ENCODE results near the gene GPRC5D.

DNA sequence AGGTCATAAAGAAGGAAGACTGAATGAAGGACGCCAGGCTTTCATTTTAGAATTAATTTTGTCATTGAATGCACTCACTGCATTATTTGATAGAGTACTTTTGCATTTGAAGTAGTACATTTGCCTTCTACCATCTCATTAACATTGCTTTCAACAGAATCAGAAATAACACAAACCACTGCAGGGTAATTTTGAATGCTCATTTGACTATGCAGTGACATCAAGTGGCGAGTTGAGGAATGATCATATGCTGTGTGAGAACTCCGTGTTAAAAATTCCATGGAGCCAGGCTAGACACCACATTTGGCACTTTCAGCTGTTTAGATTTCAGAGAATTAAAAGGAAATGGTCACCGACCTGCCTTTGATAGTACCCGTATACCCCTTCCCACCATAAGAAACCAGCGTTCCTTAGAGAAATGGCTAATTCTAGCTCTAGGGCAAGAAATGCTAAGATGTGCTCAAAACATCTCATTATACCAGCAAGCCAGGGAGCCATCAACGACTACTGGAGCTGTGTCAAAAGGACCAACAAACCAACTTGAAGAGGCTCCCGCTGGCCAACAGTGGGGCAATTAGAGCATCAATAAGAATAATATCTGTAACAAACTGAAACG is 31.6 kb upstream of the GPRC5D start:
- TF ChIP-seq, protein P1, sequence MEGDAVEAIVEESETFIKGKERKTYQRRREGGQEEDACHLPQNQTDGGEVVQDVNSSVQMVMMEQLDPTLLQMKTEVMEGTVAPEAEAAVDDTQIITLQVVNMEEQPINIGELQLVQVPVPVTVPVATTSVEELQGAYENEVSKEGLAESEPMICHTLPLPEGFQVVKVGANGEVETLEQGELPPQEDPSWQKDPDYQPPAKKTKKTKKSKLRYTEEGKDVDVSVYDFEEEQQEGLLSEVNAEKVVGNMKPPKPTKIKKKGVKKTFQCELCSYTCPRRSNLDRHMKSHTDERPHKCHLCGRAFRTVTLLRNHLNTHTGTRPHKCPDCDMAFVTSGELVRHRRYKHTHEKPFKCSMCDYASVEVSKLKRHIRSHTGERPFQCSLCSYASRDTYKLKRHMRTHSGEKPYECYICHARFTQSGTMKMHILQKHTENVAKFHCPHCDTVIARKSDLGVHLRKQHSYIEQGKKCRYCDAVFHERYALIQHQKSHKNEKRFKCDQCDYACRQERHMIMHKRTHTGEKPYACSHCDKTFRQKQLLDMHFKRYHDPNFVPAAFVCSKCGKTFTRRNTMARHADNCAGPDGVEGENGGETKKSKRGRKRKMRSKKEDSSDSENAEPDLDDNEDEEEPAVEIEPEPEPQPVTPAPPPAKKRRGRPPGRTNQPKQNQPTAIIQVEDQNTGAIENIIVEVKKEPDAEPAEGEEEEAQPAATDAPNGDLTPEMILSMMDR (IDR thresholded peaks at IDR 0.05) = peak; percentile 32 to 45
- no peak for TF ChIP-seq POLR2A (IDR thresholded peaks at IDR 0.05)
- no peak for TF ChIP-seq EP300 (IDR thresholded peaks at IDR 0.05)
- TF ChIP-seq POLR2AphosphoS5 (IDR thresholded peaks at IDR 0.05) = no peak
